T-helper 17 cell (primary cell): ENCODE measurements around the gene POTEG. TPM values are rescaled to one million over a fixed set of nuclear protein-coding genes. Genes with fewer than 3 reads are reported as not detected.
"Not testable (repeated sequence)": the region's sequence is repeated elsewhere in the genome, so short reads cannot be mapped to it uniquely, and the experiment has no call there.

ENCODE experiments used
- ATAC-seq: fragments of 150-1000 bp; cut with Tn5 transposase; 2 replicates; pipeline ENCODE4 v1.10.0; 2021; ENCODE audit warnings: mild to moderate bottlenecking, moderate library complexity
- DNase-seq, 3 donors: peaks; one replicate each; pipeline versions ENCODE4 v3.0.0 to v3.0.0-alpha.2; 2020 to 2021
- H3K9me3 ChIP-seq: one replicate; pipeline ENCODE4 v1.7.0; 2013; ENCODE audit warnings: low read length, mild to moderate bottlenecking; ENCODE audit not compliant: control insufficient read depth, poor library complexity, severe bottlenecking
- H3K27ac Mint-ChIP-seq: one replicate; pipeline ENCODE4 v1.8.0; 2022; ENCODE audit warnings: mild to moderate bottlenecking, moderate library complexity, mixed read lengths
- H3K27me3 Mint-ChIP-seq: one replicate; pipeline ENCODE4 v1.8.0; 2022; ENCODE audit warnings: mixed read lengths
- H3K36me3 Mint-ChIP-seq: one replicate; pipeline ENCODE4 v1.8.0; 2022; ENCODE audit warnings: low read depth, mixed read lengths
- H3K4me1 Mint-ChIP-seq: one replicate; pipeline ENCODE4 v1.8.0; 2022; ENCODE audit warnings: mild to moderate bottlenecking, mixed read lengths
- H3K4me3 Mint-ChIP-seq: one replicate; pipeline ENCODE4 v1.8.0; 2022; ENCODE audit warnings: mild to moderate bottlenecking, moderate library complexity, mixed read lengths
- total RNA-seq, 4 donors: library from RNA in 2 of 4; stranded (reverse) in 2 of 4; gene quantifications; one replicate each; pipeline ENCODE4 v1.2.3 and lab custom pipeline; 2022 to 2026

The POTEG gene
- total RNA-seq, 2 donors from 2014 or later = not detected

GRCh38 chr14:19394727-19395126 is 39.4 kb downstream of the POTEG start:
- H3K36me3 Mint-ChIP-seq, DNase-seq, H3K9me3 ChIP-seq, H3K4me3 Mint-ChIP-seq, H3K27me3 Mint-ChIP-seq, ATAC-seq, H3K27ac Mint-ChIP-seq, H3K4me1 Mint-ChIP-seq: not testable (repeated sequence)

- H3K27me3 Mint-ChIP-seq, ATAC-seq, H3K9me3 ChIP-seq, H3K4me1 Mint-ChIP-seq, DNase-seq, H3K36me3 Mint-ChIP-seq, H3K27ac Mint-ChIP-seq, H3K4me3 Mint-ChIP-seq: not testable (repeated sequence)
These were observed 43.9 kb downstream of the POTEG start for GRCh38 chr14:19390230-19390629.

GRCh38 chr14:19388741-19389140 is 45.4 kb downstream of the POTEG start:
- ATAC-seq, H3K27ac Mint-ChIP-seq, H3K4me3 Mint-ChIP-seq, H3K27me3 Mint-ChIP-seq, H3K36me3 Mint-ChIP-seq, H3K4me1 Mint-ChIP-seq, DNase-seq, H3K9me3 ChIP-seq: not testable (repeated sequence)

GRCh38 chr14:19386996-19387395 is 47.1 kb downstream of the POTEG start:
- ATAC-seq, H3K36me3 Mint-ChIP-seq, H3K9me3 ChIP-seq, DNase-seq, H3K27me3 Mint-ChIP-seq, H3K4me1 Mint-ChIP-seq, H3K4me3 Mint-ChIP-seq, H3K27ac Mint-ChIP-seq: not testable (repeated sequence)

GRCh38 chr14:19386309-19386708 is 47.8 kb downstream of the POTEG start:
- not testable (repeated sequence) for H3K27me3 Mint-ChIP-seq, H3K36me3 Mint-ChIP-seq, H3K4me3 Mint-ChIP-seq, ATAC-seq, H3K4me1 Mint-ChIP-seq, H3K27ac Mint-ChIP-seq, H3K9me3 ChIP-seq
- DNase-seq = peak in 1 of 3 donors; percentile 8

- not testable (repeated sequence) for H3K4me1 Mint-ChIP-seq, H3K9me3 ChIP-seq, ATAC-seq, H3K27me3 Mint-ChIP-seq, H3K36me3 Mint-ChIP-seq, H3K27ac Mint-ChIP-seq, DNase-seq, H3K4me3 Mint-ChIP-seq
These were observed 49.9 kb downstream of the POTEG start for GRCh38 chr14:19384088-19384781.

GRCh38 chr14:19383008-19383584 is 51.0 kb downstream of the POTEG start:
- H3K36me3 Mint-ChIP-seq, H3K4me3 Mint-ChIP-seq, DNase-seq, H3K27me3 Mint-ChIP-seq, H3K27ac Mint-ChIP-seq, H3K9me3 ChIP-seq, H3K4me1 Mint-ChIP-seq, ATAC-seq: not testable (repeated sequence)

GRCh38 chr14:19380137-19380536 is 54.0 kb downstream of the POTEG start:
- H3K27me3 Mint-ChIP-seq, DNase-seq, H3K9me3 ChIP-seq, ATAC-seq, H3K4me1 Mint-ChIP-seq, H3K4me3 Mint-ChIP-seq, H3K27ac Mint-ChIP-seq, H3K36me3 Mint-ChIP-seq: not testable (repeated sequence)

GRCh38 chr14:19374451-19374903 is 59.7 kb downstream of the POTEG start:
- not testable (repeated sequence) for H3K9me3 ChIP-seq, H3K27me3 Mint-ChIP-seq, ATAC-seq, H3K4me3 Mint-ChIP-seq, H3K4me1 Mint-ChIP-seq, H3K36me3 Mint-ChIP-seq, H3K27ac Mint-ChIP-seq
- DNase-seq = peak in 1 of 3 donors; percentile 7

GRCh38 chr14:19372813-19373500 is 61.2 kb downstream of the POTEG start:
- not testable (repeated sequence) for H3K27ac Mint-ChIP-seq, DNase-seq

GRCh38 chr14:19371767-19372166 is 62.4 kb downstream of the POTEG start:
- not testable (repeated sequence) for H3K4me1 Mint-ChIP-seq, H3K4me3 Mint-ChIP-seq, H3K27me3 Mint-ChIP-seq, ATAC-seq, DNase-seq, H3K9me3 ChIP-seq, H3K27ac Mint-ChIP-seq, H3K36me3 Mint-ChIP-seq

More at GRCh38 chr14:19372813-19373500, 61.2 kb downstream of the POTEG start:
- not testable (repeated sequence) for ATAC-seq, H3K27me3 Mint-ChIP-seq, H3K9me3 ChIP-seq, H3K4me1 Mint-ChIP-seq, H3K4me3 Mint-ChIP-seq, H3K36me3 Mint-ChIP-seq

GRCh38 chr14:19362803-19363202 is 71.3 kb downstream of the POTEG start:
- not testable (repeated sequence) for H3K36me3 Mint-ChIP-seq, H3K27ac Mint-ChIP-seq, DNase-seq, H3K9me3 ChIP-seq, H3K4me3 Mint-ChIP-seq, ATAC-seq, H3K27me3 Mint-ChIP-seq, H3K4me1 Mint-ChIP-seq

- not testable (repeated sequence) for H3K27ac Mint-ChIP-seq, H3K9me3 ChIP-seq, H3K27me3 Mint-ChIP-seq, DNase-seq, H3K4me1 Mint-ChIP-seq, ATAC-seq, H3K4me3 Mint-ChIP-seq, H3K36me3 Mint-ChIP-seq
These were observed 71.8 kb downstream of the POTEG start for GRCh38 chr14:19362323-19362722.
